Activated CD4-positive, CD25-positive, alpha-beta regulatory T cell (primary cell): ENCODE results near the gene MEI1.

Experiments used
- DNase-seq, 4 experiments: peaks; one replicate each; lab custom pipeline; 2025; lab: John Stamatoyannopoulos, UW

Gene MEI1

GRCh38 chr22:41746567-41747400 lies 47.5 kb downstream of the MEI1 start:
- DNase-seq = peak in 3 of 4 experiments; percentile 15 to 26 (median 21)

- no peak for DNase-seq
Measured at GRCh38 chr22:41752011-41752970, 53.0 kb downstream of the MEI1 start.

- DNase-seq = no peak
Measured at GRCh38 chr22:41753984-41754383, 54.7 kb downstream of the MEI1 start.

GRCh38 chr22:41757502-41757901 lies 58.2 kb downstream of the MEI1 start:
- no peak for DNase-seq

DNA sequence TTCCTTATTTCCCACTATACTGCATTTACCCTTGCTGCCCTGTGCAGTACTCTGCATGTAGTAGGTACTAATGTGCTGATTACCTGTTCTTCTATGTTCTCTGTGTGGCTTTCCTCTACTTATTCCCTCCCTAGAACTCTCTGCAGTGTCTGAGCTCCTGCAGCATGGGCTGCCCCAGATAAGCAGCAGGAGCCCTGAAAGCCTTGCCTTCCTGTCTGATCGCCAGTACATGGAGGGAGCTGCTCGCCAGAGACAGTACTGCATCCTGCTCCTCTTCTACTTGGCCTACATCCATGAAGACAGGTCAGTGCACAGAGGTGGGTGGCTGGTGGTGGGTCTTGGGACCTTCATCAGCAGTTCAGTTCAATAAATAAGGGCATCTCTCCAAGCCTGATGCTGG lies 58.9 kb downstream of the MEI1 start:
- no peak for DNase-seq

DNA sequence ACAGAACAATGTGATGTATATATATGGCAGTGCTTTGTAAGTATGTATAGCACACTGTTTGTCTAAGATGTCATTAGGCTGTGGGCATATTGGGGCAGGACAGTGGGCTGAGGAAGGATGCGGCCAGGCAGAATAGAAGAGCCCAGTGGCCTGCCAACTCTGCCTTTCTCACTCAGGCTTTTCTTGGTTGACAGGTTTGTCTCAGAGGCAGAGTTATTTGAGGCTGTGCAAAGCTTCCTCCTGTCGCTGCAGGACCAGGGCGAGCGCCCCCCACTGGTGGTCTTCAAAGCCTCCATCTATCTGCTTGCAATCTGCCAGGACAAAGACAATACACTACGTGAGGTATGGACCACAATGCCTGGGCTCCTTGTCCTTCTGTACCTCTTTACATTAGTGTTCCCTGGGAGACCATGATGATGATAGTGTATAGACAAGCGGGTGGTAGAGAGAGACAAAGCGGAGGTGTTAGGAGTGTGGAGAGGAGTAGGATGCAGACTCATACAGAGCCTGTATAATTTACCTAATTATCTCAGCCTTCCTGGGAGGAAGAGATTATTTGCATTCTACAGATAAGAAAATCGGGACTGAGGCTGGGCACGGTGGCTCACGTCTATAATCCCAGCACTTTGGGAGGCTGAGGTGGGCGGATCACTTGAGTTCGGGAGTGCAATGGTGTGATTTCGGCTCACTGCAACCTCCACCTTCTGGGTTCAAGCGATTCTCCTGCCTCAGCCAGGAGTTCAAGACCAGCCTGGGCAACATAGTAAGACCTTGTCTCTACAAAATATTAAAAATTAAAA lies 63.9 kb downstream of the MEI1 start:
- DNase-seq = no peak

- DNase-seq = no peak
Measured at GRCh38 chr22:41766476-41766875, 67.2 kb downstream of the MEI1 start.

DNA sequence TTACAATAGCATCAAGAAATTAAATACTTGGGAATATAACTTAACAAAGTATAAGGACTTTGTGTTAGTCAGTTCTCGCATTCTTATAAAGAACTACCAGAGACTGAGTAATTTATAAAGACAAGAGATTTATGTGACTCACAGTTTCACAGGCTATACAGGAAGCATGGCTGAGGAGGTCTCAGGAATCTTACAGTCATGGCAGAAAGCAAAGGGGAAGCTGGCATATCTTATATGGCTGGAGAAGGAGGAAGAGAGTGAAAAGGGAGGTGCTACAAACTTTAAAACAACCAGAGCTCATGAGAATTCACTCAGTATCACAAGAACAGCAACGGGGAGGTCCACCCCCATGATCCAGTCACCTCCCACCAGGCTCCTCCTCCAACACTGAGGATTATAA lies 69.1 kb downstream of the MEI1 start:
- no peak for DNase-seq

DNA sequence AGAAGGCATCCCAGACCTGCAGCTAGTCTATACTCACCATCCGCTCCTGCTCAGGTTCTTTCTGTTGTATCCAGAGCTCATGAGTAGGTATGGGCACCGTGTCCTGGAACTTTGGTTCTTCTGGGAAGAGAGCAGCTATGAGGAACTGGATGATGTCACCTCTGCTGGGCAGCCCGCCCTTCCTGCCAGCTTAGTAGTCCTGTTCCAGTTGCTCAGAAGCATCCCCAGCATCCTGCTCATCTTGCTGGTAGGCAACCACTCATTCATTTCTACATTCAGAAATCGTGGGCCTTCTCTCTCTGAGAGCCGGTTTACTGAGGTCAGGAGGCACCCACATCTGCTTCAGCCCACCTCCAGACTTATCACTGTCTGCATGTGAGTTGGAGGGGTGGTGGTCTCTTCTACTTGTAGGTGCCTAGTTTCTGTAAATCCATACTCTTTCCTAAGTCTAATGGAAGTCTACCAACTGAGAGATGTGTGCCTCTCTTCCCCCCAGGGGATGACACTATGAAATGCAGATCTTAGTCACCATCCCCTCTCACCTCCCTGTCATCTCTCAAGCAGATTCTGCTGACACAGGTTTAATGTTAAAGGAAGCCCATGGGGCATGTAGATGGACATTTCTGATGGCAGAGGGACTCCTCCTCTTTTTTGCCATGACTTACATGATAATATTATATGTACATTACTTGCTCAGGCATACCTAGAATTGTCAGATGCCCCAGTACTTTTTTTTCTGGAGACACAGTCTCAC lies 71.6 kb downstream of the MEI1 start:
- no peak for DNase-seq

- DNase-seq = no peak
Measured at GRCh38 chr22:41772198-41772597, 72.9 kb downstream of the MEI1 start.

GRCh38 chr22:41772645-41773044 lies 73.3 kb downstream of the MEI1 start:
- DNase-seq = no peak

GRCh38 chr22:41775338-41775737 lies 76.0 kb downstream of the MEI1 start:
- DNase-seq = no peak

DNA sequence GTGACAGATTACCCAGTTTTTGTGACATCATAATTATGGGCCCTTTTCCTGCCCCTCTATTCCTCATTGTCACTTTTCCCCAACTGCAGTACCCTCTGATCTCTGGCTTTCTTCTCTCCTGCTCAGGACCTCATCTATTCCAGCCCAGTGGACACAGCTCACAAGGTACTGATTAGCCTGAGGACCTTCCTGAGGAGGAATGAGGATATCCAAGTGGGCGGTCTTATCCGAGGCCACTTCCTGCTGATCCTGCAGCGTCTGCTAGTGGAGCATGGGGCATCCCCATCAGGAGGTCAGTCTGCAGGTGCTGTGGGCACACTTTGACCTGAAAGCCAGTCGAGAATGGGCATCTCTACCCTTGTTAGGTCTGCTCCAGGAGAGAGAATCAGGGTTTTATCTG lies 76.7 kb downstream of the MEI1 start:
- no peak for DNase-seq

- no peak for DNase-seq
Measured at GRCh38 chr22:41776381-41776780, 77.1 kb downstream of the MEI1 start.

- DNase-seq = no peak
Measured at GRCh38 chr22:41777749-41778425, 78.6 kb downstream of the MEI1 start.

DNA sequence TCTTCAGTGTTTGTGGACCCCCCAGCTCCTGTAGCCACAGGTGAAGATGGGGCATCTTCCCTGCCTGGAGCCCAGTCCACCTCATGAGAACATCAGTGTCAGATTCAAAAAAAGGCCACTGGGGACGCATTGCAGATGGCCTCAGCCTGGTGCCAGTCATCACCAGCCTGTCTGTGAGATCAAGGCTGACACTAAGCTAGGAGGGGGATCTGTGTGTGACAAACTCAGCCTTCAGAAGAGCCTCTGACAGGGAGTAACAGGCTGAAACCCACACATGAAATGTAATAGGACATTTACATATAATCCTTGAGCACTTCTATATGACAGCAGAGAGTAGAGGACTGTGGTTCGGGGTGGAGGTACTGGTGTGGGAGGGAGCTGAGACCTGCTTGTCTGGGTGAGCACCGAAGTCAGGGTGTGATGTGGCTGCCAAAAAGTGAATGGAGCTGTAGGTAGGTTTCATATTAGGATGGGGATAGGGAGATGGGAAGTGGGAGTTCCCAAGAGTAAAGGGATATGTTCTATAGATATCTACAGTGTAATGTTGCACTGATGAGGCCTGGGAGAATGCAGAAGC lies 80.7 kb downstream of the MEI1 start:
- no peak for DNase-seq

DNA sequence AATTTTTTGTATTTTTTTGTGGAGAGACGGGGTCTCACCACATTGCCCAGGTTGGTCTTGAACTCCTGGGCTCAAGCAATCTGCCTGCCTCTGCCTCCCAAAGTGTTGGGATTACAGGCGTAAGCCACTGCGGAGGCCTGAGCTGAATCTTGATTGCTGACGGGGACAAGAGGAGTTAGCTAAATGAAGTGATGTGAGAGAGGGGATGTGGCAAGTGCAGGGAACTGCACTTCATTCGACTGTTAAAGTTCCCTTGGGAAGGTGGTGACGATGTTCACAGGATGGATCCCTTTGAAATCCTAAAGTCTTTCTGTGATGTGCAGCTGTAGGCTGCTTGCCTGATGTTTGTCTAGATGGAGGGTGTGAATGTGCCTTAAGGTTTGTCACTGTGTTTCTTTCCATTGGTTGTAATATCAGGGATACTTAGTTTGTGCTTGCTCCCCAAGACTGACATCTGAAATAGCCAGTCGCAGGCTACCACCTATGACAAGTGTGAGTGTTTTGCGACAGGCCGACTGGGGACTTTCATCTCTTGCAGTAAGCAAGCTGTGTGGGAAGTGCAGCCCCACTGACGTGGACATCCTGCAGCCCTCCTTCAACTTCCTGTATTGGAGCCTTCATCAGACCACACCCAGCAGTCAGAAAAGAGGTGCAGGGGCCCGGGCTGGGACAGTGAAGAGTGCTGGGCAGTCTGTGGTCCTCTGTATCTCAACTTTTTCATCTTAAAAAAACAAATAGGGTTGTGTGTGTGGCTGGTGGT lies 81.6 kb downstream of the MEI1 start:
- peak; percentile 57 to 80 (median 72) for DNase-seq

DNA sequence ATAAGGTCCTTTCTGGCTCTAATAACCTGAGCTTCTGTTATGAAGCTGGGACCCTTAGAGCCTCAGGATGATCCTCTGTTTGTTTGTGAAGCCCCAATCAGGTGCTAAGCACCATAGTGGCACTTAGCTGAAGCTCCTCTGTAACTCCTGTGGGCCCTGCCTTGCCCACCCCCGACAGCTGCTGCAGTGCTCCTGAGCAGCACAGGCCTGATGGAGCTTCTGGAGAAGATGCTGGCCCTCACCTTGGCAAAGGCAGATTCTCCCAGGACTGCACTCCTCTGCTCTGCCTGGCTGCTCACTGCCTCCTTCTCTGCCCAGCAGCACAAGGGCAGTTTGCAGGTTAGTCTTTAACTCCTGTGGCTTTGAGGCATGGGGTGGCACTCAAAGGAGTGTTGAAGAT lies 82.2 kb downstream of the MEI1 start:
- no peak for DNase-seq

DNA sequence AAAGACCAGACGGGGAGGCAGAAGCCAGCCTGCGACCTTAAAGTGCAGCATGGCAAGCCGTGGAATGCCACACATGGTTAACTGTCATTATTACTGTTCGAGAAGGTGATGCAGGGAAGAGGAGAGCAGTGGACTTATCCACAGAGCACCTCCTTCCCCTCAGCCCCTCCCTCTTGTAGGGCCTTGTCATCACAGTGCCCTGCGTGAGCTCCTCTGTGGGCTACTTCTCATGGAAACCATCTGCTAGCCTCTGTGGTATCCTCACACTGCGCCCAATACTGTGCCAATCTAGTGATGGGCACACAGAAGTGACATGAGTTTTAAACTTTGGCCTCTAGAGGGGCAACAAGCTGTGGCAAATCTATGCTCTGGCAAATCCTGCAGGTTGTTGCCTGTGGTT lies 83.0 kb downstream of the MEI1 start:
- DNase-seq = peak in 1 of 4 experiments; percentile 11

- DNase-seq = no peak
Measured at GRCh38 chr22:41782751-41783150, 83.4 kb downstream of the MEI1 start.
